GM19193 (cell line): ENCODE data around the gene ST6GALNAC3.

Experiments
- POLR2A ChIP-seq: IDR thresholded peaks from 4 replicates; pipeline ENCODE4 v1.6.1; 2011; ENCODE audit not compliant: insufficient read depth, insufficient read length; ENCODE audit errors: extremely low read depth

Gene ST6GALNAC3

GRCh38 chr1:76430531-76430930 lies 356.0 kb downstream of the ST6GALNAC3 start:
- no peak for TF ChIP-seq POLR2A

DNA sequence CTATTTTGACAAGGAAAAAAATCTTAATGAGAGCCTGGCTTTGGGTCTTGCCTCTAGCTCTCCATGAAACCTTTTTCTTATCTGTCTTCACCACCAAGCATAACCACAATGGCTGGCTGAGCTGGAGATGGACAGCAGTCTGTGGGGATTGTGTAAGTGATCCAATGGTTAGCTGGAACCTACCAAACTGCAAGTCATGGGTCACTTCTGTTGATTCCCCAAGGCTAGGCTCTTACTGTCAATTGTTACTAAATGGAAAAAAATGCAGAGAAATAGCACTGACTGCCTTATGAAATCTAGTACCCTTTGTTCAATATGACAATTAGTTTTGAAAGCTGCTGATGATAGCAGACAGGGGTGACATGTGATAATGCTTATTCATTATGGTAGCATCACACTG lies 359.0 kb downstream of the ST6GALNAC3 start:
- TF ChIP-seq POLR2A, result no peak

DNA sequence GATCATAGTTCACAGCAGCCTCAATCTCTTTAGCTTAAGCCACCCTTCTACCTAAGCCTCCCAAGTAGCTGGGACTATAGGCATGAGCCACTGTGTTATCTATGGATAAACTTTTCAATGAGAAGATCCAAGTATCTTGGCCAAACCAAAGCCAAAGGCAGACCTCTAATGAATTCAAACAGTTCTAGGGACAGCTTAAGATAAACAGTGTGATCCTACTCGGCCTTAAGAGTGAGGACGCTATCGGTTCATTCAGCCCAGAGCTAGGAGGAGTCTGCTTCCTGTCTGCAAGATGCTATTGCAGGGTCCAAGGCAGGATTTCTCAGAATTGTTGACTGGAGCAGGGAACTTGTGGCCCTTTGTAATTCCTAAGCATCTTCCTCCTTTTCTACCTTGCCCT lies 368.7 kb downstream of the ST6GALNAC3 start:
- TF ChIP-seq POLR2A, result no peak

- TF ChIP-seq POLR2A, result no peak
Observed at GRCh38 chr1:76444773-76445172, 370.2 kb downstream of the ST6GALNAC3 start.

GRCh38 chr1:76450229-76450628 lies 375.7 kb downstream of the ST6GALNAC3 start:
- TF ChIP-seq POLR2A, result no peak

DNA sequence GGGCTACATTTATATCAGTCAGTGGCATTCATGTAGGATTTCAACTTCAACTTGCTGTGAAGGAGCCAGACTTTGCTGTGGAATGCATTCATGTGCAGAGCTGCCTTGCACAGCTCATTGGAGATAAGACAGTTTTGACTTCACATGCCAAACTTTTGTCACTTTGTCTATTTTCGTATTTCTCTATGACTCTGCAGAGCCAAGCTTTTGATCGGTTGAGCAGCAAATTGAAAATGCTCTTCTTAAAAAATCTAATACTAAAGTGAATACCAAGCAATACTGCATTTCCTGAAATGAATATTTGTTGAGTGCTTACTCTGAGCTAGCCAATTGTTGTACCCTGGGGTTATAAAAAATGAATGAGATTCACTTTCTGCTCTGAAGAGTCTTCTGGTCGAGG lies 388.7 kb downstream of the ST6GALNAC3 start:
- no peak for TF ChIP-seq POLR2A

DNA sequence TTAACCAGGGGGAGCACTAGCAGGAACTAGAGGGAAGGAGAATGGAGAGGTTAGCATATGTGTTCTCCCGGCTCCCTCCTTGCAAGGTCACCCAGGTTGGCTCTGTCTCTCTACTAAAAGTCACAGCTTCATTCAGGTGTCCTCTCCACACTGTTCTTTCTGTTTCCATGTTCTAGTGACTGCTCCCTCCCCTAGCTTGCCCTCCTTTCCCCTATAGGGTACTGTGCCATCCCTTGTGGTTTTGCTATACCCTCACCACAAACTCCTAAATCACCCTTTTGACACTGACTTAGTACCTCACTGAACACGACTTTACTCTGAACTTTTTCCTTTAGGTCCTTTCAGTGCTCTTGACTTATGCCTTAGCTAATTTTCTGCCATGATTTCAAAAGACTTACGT lies 389.3 kb downstream of the ST6GALNAC3 start:
- TF ChIP-seq POLR2A, result no peak

- TF ChIP-seq POLR2A, result no peak
Observed at GRCh38 chr1:76465030-76465429, 390.5 kb downstream of the ST6GALNAC3 start.

DNA sequence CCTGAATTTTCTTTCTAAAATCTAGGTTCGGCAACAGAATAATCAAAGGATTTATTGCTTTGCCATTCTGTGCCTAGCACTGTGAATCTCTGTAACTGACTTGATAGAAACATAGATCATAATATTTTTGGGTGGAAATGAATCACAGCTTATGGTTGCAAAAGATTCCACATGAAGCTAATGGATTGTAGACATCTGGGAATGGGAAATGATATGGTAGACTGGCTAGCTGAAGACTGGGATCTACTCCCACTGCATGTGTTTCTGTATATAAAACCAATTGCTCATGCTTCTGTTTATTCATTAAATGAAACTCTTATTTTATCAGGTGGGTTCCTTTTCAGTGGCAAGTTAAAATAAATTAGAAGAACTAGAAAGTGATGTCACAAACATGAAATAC lies 395.6 kb downstream of the ST6GALNAC3 start:
- TF ChIP-seq POLR2A, result no peak

DNA sequence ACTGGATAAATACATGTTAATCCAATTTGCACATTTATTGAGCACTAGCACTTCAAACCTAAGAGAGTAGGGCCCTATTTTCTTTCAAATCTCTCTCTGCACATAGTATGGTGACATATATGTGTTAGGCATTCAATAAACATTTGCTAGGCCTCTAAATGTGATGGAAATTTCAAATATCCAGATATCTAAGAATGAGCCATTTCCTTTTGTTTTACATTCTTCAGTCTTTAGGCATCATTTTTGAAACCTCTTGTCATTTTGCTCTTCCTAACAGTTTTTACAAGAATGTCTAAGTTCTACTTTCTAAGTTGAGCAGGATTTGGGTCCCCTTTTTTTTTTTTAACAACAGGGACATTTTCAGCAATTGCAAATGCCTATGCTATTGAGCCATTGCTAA lies 397.0 kb downstream of the ST6GALNAC3 start:
- TF ChIP-seq POLR2A, result no peak

DNA sequence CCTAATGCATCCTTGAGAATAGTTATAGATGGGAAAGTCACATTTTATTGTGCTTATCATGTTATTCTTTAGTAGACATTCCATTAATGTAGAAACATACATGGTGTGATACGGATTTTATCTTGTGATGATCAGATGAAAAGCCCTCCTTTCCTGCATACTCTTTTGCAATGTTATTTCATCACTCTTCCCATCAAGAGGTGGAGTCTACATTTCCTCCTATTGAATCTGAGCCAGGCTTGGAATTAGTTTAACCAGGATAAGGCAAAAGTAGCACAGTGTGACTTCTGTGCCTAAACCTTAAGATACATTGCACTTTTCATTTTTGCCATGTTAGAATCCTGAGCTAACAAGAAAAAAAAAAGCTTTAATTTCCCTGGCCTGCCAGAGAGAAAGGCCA lies 399.0 kb downstream of the ST6GALNAC3 start:
- no peak for TF ChIP-seq POLR2A

DNA sequence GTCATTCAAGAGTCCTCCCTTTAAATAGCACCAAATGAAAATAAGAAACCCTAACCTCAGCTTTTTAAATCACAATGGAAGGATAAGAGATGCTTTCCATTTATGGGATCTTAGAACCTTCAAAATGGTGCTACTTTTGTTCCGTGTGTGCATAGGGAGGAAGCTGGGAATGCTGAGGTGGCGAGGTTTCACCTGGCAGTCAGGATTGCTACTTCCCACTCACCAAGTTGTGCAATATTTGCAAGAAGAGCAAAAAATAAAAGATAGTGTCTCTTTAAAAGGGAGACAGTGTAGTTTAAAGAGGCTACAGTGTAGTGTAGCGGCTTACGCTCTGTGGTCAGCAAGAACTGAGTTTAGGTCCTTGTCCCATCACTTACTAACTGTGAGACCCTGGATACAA lies 400.4 kb downstream of the ST6GALNAC3 start:
- no peak for TF ChIP-seq POLR2A

DNA sequence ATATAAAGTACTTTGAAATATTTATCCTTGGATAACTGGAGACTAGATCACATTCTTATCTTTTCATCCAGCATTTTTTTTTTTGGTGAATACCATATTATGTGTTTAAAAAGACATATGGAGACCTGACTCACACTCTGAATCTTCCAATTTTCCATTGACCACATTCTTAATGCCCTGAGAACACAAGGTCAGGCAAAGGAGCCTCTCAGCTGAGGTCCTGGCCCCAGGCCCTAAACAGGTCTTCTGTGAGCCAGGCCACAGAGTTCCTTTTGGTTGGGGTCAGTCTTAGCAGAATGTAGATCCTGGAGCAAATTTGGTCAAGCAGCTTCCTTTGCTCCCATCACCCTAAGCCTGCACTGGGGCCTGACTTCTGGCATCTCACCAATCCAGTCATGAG lies 402.6 kb downstream of the ST6GALNAC3 start:
- no peak for TF ChIP-seq POLR2A

GRCh38 chr1:76480827-76481226 lies 406.3 kb downstream of the ST6GALNAC3 start:
- no peak for TF ChIP-seq POLR2A

GRCh38 chr1:76481672-76482071 lies 407.1 kb downstream of the ST6GALNAC3 start:
- TF ChIP-seq POLR2A, result no peak

DNA sequence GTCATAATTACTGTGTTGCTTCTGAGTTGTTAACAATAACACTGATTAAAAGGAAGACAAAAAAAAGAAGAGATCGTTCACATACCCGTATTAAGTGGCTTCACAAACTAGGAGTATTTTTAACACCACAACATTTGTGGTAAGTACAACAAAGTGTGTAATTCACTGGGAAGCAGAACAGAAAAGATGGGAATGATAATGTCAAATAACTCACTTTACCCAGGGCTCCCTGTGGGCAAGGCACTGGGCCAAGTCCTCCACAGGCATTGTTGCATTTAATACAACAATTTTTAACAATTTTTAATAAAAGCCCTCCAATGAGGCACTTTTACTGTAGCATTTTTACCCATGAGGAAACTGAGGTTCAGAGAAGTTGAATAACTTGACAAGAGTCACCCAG lies 407.7 kb downstream of the ST6GALNAC3 start:
- TF ChIP-seq POLR2A, result no peak

DNA sequence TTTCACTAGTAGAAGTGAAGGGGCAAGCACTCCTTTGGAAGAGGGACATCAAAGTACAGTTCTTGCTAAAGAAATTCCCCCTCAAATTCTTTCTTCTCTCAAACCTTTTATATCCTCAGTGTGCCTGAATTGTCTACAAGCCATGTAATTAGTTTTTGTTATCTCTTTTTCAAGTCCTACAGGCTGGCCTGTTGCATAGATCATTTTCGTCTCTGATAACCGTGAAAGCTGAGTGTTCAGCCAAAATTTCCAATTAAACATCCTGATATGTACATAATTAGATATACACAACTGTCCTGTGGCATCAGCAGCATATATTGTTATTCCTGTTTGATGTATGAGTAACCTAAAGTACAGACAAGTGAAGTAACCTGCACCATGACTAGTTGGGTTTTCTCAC lies 417.2 kb downstream of the ST6GALNAC3 start:
- TF ChIP-seq POLR2A, result no peak
